SK-N-SH (cell line): ENCODE data around the gene ENDOG. TPM values are rescaled to one million over a fixed set of nuclear protein-coding genes. Genes with fewer than 3 reads are reported as not detected.

ENCODE experiments used
- CTCF ChIA-PET: fragments of 300-600, 350-600 bp; formaldehyde crosslinking; extraction: SDS; loops from one replicate; lab custom pipeline; 2021; lab: Yijun Ruan, JAX
- POLR2A ChIA-PET: fragments of 350-600 bp; sonication (Branson Sonifier 250); formaldehyde crosslinking; extraction: SDS; loops from one replicate; lab custom pipeline; 2020; ENCODE audit warnings: antibody characterized with exemption, inconsistent platforms; lab: Yijun Ruan, JAX
- DNase-seq: peaks from one replicate; pipeline ENCODE4 v3.0.0; 2012
- H2AFZ ChIP-seq: fragments of 200-600 bp; sonication (generic); 2 replicates; pipeline ENCODE4 v1.8.1; 2016; ENCODE audit warnings: antibody characterized with exemption, mild to moderate bottlenecking, low read depth
- H3F3A ChIP-seq: fragments of 200-600 bp; sonication (generic); replicated peaks from 2 replicates; pipeline ENCODE3; 2016; ENCODE audit warnings: antibody characterized with exemption, mild to moderate bottlenecking; ENCODE audit not compliant: insufficient read depth
- H3K27ac ChIP-seq, 2 experiments: fragments of 200-500 bp in 1 of 2; fragments of 200-600 bp in 1 of 2; sonication (Bioruptor generic) in 1 of 2; sonication (generic), shearing (Covaris generic) in 1 of 2; 2 replicates each; pipeline versions ENCODE4 v1.5.1 to v1.6.1; 2014 to 2016; ENCODE audit warnings: low read depth in 2 of 2, inconsistent platforms in 1 of 2, low read length in 1 of 2, mild to moderate bottlenecking in 1 of 2, mixed read lengths in 1 of 2
- H3K27me3 ChIP-seq: fragments of 200-600 bp; sonication (generic), shearing (Covaris generic); 2 replicates; pipeline ENCODE4 v1.6.1; 2016; ENCODE audit warnings: mixed run types; ENCODE audit not compliant: insufficient read depth
- H3K36me3 ChIP-seq, 2 experiments: fragments of 200-500 bp in 1 of 2; fragments of 200-600 bp in 1 of 2; sonication (Bioruptor generic) in 1 of 2; sonication (generic) in 1 of 2; replicated peaks in 1 of 2; 2 replicates each; pipeline versions ENCODE3 to v1.5.1; 2014 to 2016; ENCODE audit warnings: low read length in 1 of 2, mild to moderate bottlenecking in 1 of 2; ENCODE audit not compliant: insufficient read depth in 2 of 2, control insufficient read depth in 1 of 2
- H3K4me1 ChIP-seq, 2 experiments: fragments of 200-500 bp in 1 of 2; fragments of 200-600 bp in 1 of 2; sonication (Bioruptor generic) in 1 of 2; sonication (generic), shearing (Covaris generic) in 1 of 2; 2 replicates each; pipeline versions ENCODE4 v1.5.1 to v1.6.1; 2014 to 2016; ENCODE audit warnings: low read depth in 1 of 2, low read length in 1 of 2, mixed run types in 1 of 2; ENCODE audit not compliant: insufficient read depth in 2 of 2, control insufficient read depth in 1 of 2
- H3K4me2 ChIP-seq: fragments of 200-600 bp; sonication (generic), shearing (Covaris generic); 2 replicates; pipeline ENCODE4 v1.6.1; 2017; ENCODE audit warnings: mixed run types
- H3K4me3 ChIP-seq, 2 experiments: fragments of 200-500 bp in 1 of 2; fragments of 200-600 bp in 1 of 2; sonication (Bioruptor generic) in 1 of 2; sonication (generic), shearing (Covaris generic) in 1 of 2; 2 replicates each; pipeline versions ENCODE4 v1.5.1 to v1.8.1; 2014 to 2016; ENCODE audit warnings: low read depth in 2 of 2, inconsistent platforms in 1 of 2, low read length in 1 of 2, mild to moderate bottlenecking in 1 of 2, mixed read lengths in 1 of 2, moderate library complexity in 1 of 2
- H3K79me2 ChIP-seq: fragments of 200-600 bp; sonication (generic); 2 replicates; pipeline ENCODE4 v1.8.1; 2017; ENCODE audit warnings: mild to moderate bottlenecking; ENCODE audit not compliant: insufficient read depth
- H3K9ac ChIP-seq: fragments of 200-600 bp; sonication (generic); 2 replicates; pipeline ENCODE4 v1.6.1; 2017; ENCODE audit warnings: mixed run types
- H3K9me2 ChIP-seq: fragments of 200-600 bp; sonication (generic); 2 replicates; pipeline ENCODE4 v1.6.1; 2017; ENCODE audit warnings: mixed run types
- H3K9me3 ChIP-seq: fragments of 200-600 bp; sonication (generic); 2 replicates; pipeline ENCODE4 v1.6.1; 2017; ENCODE audit warnings: mixed run types, mild to moderate bottlenecking, moderate library complexity
- H4K20me1 ChIP-seq: fragments of 200-600 bp; sonication (generic); 2 replicates; pipeline ENCODE4 v1.6.1; 2017; ENCODE audit warnings: mild to moderate bottlenecking, mixed run types; ENCODE audit not compliant: insufficient read depth
- CHD2 ChIP-seq: fragments of 150-350 bp; IDR thresholded peaks from 2 replicates; pipeline ENCODE4 v1.6.1; 2018; ENCODE audit warnings: low read length; ENCODE audit not compliant: partially characterized antibody
- GABPA ChIP-seq: IDR thresholded peaks from 2 replicates; pipeline ENCODE4 v1.4.0; 2012; ENCODE audit warnings: low read depth, mild to moderate bottlenecking
- JUND ChIP-seq: IDR thresholded peaks from 2 replicates; pipeline ENCODE4 v1.4.0; 2012
- REST ChIP-seq: IDR thresholded peaks from 2 replicates; pipeline ENCODE4 v1.6.1; 2012; ENCODE audit warnings: mild to moderate bottlenecking, low read depth, low read length, moderate library complexity
- SIN3A ChIP-seq: IDR thresholded peaks from 2 replicates; pipeline ENCODE4 v1.6.1; 2012; ENCODE audit warnings: low read depth, mild to moderate bottlenecking, low read length, moderate library complexity, borderline replicate concordance
- TAF1 ChIP-seq: IDR thresholded peaks from 2 replicates; pipeline ENCODE4 v1.6.1; 2012; ENCODE audit warnings: low read depth, mild to moderate bottlenecking, low read length, moderate library complexity, borderline replicate concordance
- TEAD4 ChIP-seq: IDR thresholded peaks from 2 replicates; pipeline ENCODE4 v1.4.0; 2012; ENCODE audit warnings: mild to moderate bottlenecking, borderline replicate concordance; ENCODE audit not compliant: insufficient read depth
- WGBS: methylation state at CpG from one replicate; pipeline ENCODE4 v1.1.6; 2017; ENCODE audit warnings: low lambda C conversion rate; 5-methylcytosine and 5-hydroxymethylcytosine counted together
- polyA plus RNA-seq, 3 experiments: library from polyadenylated mRNA; depleted of rRNA; stranded (reverse); fragments of >200 nt; gene quantifications; 2 replicates each; pipeline ENCODE4 v1.2.3, GENCODE V29; 2012
- TF ChIP-seq, protein P1 (sequence below): IDR thresholded peaks from 2 replicates; pipeline ENCODE4 v1.4.0; 2012; ENCODE audit warnings: low read depth, borderline replicate concordance
- TF ChIP-seq, protein P2 (sequence below): fragments of 150-350 bp; IDR thresholded peaks from 2 replicates; pipeline ENCODE4 v1.6.1; 2016; ENCODE audit warnings: mild to moderate bottlenecking, low read depth, low read length
- TF ChIP-seq, protein P3 (sequence below): fragments of 200-600 bp; sonication (generic); IDR thresholded peaks from 2 replicates; pipeline ENCODE4 v1.6.1; 2017; ENCODE audit warnings: antibody characterized with exemption, mild to moderate bottlenecking, moderate library complexity

ENDOG gene
- polyA plus RNA-seq, 1 of the 3 experiments (the other 2 are of a cell fraction) = 26.6 TPM

GRCh38 chr9:128808543-128808942 lies 9.8 kb upstream of the ENDOG start (continued):
- TF ChIP-seq, protein P1, sequence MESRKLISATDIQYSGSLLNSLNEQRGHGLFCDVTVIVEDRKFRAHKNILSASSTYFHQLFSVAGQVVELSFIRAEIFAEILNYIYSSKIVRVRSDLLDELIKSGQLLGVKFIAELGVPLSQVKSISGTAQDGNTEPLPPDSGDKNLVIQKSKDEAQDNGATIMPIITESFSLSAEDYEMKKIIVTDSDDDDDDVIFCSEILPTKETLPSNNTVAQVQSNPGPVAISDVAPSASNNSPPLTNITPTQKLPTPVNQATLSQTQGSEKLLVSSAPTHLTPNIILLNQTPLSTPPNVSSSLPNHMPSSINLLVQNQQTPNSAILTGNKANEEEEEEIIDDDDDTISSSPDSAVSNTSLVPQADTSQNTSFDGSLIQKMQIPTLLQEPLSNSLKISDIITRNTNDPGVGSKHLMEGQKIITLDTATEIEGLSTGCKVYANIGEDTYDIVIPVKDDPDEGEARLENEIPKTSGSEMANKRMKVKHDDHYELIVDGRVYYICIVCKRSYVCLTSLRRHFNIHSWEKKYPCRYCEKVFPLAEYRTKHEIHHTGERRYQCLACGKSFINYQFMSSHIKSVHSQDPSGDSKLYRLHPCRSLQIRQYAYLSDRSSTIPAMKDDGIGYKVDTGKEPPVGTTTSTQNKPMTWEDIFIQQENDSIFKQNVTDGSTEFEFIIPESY = no peak
- TF ChIP-seq SIN3A (no peak), JUND (no peak)
- TF ChIP-seq, protein P2, sequence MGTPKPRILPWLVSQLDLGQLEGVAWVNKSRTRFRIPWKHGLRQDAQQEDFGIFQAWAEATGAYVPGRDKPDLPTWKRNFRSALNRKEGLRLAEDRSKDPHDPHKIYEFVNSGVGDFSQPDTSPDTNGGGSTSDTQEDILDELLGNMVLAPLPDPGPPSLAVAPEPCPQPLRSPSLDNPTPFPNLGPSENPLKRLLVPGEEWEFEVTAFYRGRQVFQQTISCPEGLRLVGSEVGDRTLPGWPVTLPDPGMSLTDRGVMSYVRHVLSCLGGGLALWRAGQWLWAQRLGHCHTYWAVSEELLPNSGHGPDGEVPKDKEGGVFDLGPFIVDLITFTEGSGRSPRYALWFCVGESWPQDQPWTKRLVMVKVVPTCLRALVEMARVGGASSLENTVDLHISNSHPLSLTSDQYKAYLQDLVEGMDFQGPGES = no peak

GRCh38 chr9:128809036-128809599 lies 9.2 kb upstream of the ENDOG start:
- Histone ChIP-seq H3K9me2 (no peaks in the 10 kb centered on the region), H3F3A (no peaks in the 10 kb centered on the region), H3K4me1 (no peaks in the 10 kb centered on the region), H3K79me2 (no peaks in the 10 kb centered on the region), H3K36me3 (peaks cover 9 to 11% of the 10 kb centered on the region in 2 experiments), H3K9ac (no peak overlapping the region), H4K20me1 (no peaks in the 10 kb centered on the region), H2AFZ (no peak overlapping the region), H3K27ac (no peak overlapping the region), H3K4me3 (no peak overlapping the region)
- WGBS = 96% methylated on average over 6 of the region's 12 CpGs
- ChIA-PET POLR2A (no interaction called here), CTCF (interaction anchor here (2.4 to 2.8 kb wide), 2 partner anchors 9 to 107 kb away, joined by 5 to 11 read pairs; partner anchors contain the start of genes ENDOG and PKN3)
- no peak for DNase-seq
- TF ChIP-seq CHD2 (no peak), TAF1 (no peak), REST (no peak), GABPA (no peak), TEAD4 (no peak)
- TF ChIP-seq, protein P3, sequence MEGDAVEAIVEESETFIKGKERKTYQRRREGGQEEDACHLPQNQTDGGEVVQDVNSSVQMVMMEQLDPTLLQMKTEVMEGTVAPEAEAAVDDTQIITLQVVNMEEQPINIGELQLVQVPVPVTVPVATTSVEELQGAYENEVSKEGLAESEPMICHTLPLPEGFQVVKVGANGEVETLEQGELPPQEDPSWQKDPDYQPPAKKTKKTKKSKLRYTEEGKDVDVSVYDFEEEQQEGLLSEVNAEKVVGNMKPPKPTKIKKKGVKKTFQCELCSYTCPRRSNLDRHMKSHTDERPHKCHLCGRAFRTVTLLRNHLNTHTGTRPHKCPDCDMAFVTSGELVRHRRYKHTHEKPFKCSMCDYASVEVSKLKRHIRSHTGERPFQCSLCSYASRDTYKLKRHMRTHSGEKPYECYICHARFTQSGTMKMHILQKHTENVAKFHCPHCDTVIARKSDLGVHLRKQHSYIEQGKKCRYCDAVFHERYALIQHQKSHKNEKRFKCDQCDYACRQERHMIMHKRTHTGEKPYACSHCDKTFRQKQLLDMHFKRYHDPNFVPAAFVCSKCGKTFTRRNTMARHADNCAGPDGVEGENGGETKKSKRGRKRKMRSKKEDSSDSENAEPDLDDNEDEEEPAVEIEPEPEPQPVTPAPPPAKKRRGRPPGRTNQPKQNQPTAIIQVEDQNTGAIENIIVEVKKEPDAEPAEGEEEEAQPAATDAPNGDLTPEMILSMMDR = no peak
- TF ChIP-seq, all 33 proteins: peak for 0
- H3K27me3 ChIP-seq = no peaks in the 10 kb centered on the region
- no peaks in the 10 kb centered on the region for H3K9me3 ChIP-seq
- H3K4me2 ChIP-seq = no peak overlapping the region
